HG03095 (cell line): ENCODE results near the gene HERPUD1.
"Not testable (repeated sequence)": the region's sequence is repeated elsewhere in the genome, so short reads cannot be mapped to it uniquely, and the experiment has no call there.

ENCODE experiments used
- ATAC-seq: cut with Tn5 transposase; IDR thresholded peaks from one replicate; pipeline ENCODE4 v1.9.1; 2021; ENCODE audit warnings: moderate library complexity; ENCODE audit not compliant: unreplicated experiment

Gene HERPUD1, protein sequence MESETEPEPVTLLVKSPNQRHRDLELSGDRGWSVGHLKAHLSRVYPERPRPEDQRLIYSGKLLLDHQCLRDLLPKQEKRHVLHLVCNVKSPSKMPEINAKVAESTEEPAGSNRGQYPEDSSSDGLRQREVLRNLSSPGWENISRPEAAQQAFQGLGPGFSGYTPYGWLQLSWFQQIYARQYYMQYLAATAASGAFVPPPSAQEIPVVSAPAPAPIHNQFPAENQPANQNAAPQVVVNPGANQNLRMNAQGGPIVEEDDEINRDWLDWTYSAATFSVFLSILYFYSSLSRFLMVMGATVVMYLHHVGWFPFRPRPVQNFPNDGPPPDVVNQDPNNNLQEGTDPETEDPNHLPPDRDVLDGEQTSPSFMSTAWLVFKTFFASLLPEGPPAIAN

DNA sequence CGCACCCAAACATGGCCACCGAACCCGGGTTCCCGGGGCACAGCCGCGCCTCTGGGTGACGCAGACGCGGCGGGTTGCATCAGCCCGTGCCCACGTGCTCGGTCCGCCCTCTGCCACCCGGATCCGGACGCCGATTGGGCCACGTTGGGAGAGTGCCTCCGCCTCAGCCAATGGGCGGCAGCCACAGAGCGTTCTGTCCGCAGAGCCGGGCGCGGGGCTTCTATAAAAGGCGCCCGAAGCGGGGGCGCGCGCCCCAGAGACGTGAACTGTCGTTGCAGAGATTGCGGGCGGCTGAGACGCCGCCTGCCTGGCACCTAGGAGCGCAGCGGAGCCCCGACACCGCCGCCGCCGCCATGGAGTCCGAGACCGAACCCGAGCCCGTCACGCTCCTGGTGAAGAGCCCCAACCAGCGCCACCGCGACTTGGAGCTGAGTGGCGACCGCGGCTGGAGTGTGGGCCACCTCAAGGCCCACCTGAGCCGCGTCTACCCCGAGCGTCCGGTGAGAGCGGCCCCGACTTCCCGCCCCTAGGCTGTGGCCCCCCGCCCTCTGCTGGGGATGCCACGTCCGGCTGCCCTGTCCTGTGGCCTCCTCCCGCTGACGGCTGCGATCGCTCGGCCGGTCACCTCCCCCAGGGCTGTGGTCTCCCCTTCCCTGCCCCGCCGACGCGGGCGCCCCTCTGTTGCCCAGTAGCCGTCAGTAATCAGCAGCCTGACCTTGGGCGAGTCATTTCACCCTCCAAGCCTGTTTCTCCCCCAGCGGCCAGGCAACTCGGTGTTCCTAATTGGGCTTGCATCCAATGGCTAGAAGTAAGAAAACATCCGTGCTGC lies at the start of gene HERPUD1:
Gene HERPUD1, plus strand, starts transcription at position 251 of the 829 bp plus-strand sequence. Its CDS starts 103 bp downstream, at position 354.
- peak; percentile 79 for ATAC-seq

DNA sequence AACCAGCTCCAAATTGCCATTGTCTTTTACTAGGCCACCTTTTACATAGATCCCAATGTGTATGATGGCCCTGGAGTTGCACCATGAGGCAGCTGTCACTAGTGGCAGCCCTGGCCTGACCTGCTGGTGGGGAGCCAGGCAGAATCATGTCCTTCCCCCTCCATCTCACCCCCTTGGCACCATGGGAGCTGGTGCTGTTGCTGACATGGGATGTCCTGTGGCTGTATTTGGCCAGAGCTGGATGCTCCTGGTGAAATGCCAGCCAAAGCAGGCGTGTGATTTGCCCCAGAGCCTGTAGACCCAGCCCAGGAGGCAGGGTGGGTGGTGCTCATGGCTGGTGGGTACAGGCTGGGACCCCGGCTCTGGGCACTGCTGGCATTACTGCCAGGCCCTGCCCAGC lies 48.4 kb upstream of the HERPUD1 start:
- ATAC-seq: no peak

DNA sequence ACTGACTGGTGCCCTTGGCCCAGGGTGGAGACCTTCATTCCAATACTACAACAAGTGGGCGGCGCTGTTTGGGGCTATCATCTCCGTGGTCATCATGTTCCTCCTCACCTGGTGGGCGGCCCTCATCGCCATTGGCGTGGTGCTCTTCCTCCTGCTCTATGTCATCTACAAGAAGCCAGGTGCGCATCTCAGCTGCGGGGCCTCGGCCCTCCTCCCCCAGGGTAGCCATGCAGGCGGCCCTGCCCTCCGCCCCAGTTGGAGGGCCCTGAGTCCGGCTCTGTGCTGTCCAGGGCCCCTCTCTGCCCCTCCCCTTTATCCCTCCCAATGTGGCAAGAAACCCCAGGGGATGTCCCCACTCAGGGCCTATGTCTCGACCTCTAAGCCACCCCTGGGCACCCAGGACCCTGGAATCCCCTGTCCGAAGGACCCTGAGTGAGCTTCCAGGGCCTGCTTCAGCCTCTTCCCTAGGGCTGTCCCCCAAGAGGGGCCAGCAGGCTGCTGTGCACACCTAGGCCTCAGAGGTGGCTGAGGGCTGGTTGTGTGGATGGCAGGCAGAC lies 47.8 kb upstream of the HERPUD1 start:
- no peak for ATAC-seq

DNA sequence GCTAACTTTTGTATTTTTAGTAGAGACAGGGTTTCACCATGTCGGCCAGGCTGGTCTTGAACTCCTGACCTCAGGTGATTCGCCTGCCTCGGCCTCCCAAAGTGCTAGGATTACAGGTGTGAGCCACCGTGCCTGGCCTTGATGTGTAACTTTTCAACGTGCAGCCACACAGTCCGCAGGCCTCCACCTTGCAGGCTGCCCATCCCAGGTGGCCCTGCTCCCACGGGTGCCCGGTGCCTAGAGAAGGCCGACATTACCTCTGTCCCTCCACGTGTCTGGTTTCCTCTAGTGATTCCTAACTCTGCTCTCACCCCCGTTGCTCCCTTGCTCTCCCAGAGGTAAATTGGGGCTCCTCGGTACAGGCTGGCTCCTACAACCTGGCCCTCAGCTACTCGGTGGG lies 47.0 kb upstream of the HERPUD1 start:
- ATAC-seq: not testable (repeated sequence)

DNA sequence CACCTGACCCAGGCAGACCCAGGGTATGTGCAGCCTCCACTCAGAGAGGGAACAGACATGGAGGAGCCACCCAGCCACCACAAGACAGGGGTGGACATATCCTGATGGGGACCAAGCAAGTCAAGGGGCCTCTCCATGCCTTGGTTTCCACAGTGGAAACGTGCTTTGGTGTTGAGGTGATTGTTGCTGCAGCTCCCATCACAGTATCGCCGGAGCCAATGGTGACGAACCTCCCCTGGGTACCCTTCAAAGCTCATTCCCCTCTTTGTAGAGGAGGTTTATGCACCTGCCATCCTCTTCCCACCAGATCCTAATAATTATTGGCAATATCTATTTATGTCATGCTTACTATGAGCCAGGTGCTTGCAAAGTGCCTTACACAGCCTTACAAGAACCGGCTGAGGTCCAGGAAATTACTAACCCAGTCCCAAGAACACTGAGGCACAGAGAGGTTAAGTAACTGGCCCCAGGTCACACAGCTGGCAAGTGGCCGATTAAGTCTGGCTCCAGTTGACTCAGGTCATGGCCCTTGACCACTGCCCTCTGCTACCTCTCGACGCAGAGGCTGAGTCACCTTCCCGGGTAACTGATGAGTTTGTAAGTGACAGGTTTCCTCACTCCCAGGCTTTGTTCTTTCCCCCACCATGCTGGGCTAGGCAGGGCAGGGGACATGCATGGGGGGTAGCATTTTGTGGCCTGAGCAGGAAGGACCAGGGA lies 46.3 kb upstream of the HERPUD1 start:
- ATAC-seq: no peak

DNA sequence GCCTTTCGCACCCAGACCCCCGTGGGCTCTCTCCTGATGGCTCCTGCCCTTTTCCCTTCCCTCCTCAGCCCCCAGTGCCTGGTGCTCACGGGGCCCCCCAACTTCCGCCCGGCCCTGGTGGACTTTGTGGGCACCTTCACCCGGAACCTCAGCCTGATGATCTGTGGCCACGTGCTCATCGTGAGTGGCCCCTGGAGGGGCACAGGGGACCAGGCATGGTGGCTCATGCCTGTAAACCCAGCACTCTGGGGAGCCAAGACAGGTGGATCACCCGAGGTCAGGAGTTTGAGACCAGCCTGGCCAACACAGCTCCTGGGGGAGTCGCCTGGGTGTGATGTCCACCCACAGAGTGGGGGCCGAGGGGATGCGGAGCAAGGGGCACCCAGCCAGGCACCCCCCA lies 45.6 kb upstream of the HERPUD1 start:
- no peak for ATAC-seq

DNA sequence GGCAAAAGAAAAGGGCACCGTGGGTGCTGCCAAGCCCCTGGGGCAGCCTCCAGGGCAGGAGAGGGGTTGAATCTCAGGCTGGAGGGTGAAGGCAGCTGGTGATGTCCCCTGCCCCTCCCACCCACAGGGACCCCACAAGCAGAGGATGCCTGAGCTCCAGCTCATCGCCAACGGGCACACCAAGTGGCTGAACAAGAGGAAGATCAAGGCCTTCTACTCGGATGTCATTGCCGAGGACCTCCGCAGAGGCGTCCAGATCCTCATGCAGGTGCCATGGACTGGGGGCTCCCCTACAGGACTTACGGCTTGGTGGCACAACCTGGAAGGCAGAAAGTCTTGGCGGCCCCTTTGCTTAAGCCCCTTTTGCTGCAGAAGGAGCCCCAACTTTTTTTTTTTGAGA lies 45.1 kb upstream of the HERPUD1 start:
- ATAC-seq: no peak

DNA sequence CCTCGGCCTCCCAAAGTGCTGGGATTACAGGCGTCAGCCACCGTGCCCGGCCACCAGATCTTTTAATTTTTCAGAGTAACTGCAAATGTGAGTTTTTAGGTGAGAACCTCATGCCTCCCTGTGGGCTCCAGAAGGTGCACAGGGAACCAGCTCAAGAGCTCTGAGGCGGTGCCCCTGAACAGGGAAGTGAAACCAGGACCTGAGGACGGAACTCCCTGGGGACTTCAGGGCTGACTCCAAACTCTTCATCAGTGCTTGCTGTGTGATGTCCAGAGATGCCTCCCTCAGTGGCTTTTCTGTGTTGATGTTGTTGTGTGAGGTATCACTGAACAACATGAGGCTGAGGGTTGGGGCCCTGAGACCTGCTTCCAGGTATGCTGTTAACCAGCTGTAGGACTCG lies 43.1 kb upstream of the HERPUD1 start:
- no peak for ATAC-seq

DNA sequence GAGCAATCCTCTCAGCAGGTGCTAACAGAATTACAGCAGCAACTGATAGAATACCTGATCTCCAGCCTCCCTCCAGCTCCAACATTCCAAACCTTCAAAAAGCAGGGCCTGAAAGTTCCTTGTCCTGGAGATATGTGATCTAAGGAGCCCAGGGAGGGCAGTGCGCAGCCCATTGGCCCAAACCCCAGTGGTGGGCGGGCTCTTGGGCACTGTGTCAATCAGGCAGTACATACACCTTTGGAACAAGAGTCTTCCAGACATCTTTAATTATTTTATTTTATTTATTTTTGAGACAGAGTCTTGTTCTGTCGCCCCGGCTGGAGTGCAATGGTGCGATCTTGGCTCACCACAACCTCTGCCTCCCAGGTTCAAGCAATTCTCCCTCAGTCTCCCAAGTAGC lies 42.7 kb upstream of the HERPUD1 start:
- no peak for ATAC-seq

DNA sequence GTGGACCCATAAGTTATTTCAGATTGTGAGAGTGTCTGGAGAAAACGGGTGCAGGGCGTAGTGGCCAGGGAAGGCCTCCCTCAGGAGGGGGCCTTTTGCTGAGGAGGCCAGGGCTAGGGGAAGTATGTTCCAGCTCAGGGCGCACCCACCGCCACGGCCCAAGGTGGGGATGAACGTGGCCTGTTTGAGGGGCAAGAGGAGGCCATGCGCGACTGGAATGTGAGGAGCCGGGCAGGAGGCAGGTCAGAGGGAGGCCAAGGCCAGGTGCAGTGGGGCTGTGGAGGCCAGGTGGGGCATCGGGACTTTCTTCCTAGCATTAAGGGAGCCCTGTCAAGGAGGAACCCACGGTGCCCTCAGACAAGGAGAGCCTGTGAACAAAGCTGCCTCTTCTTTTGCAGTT lies 40.3 kb upstream of the HERPUD1 start:
- no peak for ATAC-seq

DNA sequence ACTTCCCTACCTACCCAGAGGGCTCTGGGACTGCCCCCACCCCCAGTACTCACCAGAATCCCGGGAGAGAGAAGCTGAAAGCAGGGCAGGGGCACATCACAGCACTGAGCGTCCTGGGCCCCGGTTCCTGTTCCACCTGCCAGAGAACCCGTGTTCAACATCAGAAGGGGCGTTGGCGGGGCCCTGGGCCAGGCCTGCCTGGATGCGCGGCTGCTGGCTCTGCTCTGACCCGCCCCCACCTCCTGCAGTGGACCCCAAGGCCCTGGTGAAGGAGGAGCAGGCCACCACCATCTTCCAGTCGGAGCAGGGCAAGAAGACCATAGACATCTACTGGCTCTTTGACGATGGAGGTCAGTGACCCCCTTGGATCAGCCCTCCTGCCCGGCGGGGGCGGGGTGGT lies 39.2 kb upstream of the HERPUD1 start:
- no peak for ATAC-seq

DNA sequence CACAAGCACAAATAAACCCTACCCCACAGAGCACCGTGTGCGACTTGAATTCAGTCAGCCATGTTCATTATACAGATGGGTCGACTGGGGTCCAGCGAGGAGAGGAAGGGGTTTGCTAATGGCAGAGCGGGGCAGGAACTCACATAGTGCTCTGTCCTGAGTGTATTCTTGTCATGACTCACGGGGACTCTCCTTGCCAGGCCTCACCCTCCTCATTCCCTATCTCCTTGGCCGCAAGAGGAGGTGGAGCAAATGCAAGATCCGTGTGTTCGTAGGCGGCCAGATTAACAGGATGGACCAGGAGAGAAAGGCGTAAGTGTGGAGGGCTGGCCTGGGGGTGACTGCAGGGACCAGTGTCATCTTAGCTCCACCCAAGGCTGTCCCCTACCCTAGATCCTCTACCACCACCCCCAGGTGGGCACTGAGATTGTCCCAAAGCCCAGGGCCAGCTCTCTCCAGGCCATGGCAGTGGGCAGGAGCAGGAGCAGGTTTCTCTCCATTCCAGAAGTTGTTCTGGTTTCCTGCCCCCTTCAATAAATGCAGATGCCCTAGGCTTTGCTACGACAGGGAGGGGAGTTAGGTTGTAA lies 37.5 kb upstream of the HERPUD1 start:
- no peak for ATAC-seq

DNA sequence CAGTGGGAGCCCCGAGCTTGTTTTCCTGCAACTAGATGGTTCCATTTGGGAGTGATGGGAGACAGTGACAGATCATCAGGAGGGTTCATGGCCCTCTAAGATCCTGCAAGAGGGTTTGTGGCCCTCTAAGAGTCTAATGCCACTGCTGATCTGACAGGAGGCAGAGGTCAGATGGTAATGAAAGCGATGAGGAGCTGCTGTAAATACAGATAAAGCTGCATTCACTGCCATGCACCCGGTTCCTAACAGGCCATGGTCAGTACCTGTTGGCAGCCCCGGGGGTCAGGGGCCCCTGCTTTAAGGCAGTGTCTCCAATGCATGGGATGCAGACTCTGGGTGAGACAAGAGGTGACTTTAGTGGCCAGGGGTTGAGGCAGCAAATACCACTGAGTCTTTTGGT lies 36.1 kb upstream of the HERPUD1 start:
- ATAC-seq: no peak

DNA sequence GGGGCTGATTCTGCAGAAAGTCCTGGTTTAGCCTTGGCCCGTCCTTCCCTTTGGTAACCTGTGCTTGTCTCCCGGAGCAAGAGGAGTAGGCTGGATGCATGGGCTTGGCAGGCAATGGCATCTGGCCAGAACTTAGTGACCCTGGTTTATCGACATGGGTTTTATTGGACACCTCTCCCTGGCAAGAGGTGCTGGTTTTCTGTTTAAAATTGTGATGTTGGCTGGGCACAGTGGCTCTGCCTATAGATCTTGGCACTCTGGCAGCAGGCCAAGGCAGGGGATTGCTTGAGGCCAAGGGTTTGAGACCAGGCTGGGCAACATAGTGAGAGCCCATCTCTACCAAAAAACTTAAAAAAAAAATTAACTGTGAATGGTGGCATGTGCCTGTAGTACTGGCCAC lies 35.7 kb upstream of the HERPUD1 start:
- ATAC-seq: no peak

DNA sequence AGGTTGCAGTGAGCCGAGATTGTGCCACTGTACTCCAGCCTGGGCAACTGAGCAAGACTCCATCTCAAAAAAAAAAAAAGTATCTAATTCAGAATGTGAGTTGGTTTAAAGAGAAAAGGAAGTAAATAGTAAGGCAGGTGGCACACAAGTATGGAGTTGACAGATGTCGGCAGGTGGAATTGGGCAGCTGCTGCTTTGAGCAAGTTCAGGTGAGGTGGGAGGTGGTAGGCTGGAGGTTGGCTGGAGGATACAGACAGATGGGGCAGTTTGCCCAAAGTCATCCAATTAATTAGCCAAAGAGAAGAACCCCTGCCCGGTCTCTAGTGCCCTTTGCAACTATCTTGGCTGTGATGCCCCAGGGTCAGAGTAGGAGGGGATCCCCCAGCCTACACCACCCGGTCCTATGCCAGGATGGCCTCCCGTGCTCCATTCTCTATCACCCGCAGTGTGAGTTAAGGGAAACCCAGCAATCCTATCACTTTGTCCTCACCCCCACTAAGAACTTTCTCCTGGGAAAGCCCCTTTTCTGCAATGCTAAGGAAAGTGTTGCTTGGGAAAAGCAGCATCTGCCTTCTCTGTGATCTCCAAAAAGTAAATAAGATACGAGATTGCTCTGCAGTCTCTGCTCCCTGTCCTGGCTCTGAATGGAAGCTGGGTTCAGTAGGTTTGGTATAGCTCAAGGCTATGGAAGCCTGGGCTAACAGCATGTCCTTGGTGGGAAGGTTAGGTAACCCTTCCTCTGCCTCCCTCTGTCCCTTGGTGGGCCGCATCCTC lies 34.7 kb upstream of the HERPUD1 start:
- no peak for ATAC-seq

DNA sequence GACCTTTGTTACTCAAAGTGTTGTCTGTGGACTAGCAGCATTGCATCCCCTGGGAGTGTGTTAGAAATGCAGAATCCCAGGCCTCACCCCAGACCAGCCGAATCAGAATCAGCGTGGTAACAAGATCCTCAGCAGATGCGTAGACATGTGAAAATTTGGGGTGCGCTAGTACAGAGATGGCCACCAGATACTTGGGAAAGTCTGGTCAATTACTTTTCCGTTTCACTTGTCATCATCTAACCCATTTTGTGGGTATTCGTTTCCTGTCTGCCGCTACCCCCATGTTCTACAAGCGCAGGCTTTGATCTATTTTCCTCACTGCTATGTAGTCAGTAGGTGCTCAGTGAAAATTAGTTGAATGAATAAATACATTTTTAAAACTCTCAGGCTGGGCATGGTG lies 33.1 kb upstream of the HERPUD1 start:
- ATAC-seq: peak; percentile 83

DNA sequence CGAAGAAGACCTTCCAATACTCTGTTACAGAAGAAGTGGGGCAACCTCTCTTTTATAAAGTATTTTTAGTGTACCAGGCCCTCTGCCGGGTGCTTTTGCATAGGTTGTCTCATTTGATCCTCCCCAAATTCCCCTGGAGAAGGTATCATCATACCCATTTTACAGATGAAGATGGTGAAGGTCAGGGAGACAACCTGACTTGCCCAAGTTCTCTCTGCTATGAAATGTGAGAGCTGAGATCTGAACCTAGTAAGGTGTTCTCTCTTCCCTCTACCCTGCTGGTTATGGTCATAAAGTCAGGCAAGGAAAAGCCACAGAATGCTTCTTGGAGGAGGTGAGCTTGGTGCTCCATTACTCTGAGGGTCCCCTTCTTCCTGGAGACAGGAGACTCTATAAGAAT lies 28.1 kb upstream of the HERPUD1 start:
- no peak for ATAC-seq

DNA sequence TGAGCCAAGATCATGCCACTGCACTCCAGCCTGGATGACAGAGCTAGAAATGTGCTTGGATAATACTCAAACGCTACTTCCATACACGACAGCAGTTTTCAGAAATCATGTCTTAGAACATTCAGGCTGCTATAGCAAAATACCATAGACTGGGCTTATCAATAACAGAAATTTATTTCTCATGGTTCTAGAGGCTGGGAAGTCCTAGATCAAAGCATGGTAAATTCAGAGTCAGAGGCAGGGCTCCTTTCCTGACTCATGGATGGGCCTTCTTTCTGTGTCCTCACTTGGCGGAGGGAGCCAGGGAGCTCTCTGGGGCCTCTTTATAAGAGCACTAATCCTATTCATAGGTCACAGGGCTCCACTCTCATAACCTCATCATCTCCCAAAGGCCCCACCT lies 24.5 kb upstream of the HERPUD1 start:
- ATAC-seq: no peak

DNA sequence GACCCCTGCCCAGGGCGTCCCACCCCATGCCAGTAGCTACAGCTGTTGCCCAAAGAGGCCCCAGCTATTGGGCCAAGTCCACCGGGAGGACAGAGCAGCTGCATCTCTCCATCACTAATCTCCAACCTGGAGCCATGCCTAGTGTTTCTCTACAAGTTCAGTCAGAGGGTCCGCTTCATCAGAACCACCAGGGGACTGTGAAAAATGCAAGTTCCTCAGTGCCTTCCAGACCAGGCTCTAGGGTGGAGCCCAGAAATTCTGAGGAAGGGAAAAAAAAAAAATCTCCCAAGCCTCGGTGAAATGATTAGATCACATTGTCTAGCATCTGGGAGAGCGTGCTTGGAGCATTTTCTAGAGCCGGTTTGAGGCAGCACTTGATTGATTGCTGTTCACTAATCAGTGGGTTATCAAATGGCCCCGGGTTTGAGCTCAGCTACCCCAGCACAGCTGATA lies 22.4 kb upstream of the HERPUD1 start:
- ATAC-seq: no peak

DNA sequence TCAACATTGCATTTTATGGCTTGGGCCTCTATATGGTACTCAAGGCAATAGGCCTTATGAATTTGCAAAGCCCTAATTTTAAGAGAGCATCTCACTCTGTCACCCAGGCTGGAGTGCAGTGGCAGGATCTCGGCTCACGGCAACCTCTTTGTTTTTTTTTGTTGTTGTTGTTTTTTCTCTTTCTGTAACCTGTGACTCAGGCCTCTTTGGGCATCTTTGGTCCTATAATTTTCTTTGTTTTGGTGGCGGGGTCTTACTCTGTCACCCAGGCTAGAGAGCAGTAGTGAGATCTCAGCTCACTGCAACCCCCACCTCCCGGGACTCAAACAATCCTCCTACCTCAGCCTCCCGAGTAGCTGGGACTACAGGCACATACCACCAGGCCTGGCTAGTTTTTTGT lies 21.8 kb upstream of the HERPUD1 start:
- ATAC-seq: no peak
